ENCODE data around the gene MORC2. TPM values are rescaled to one million over a fixed set of nuclear protein-coding genes. Genes with fewer than 3 reads are reported as not detected.

MORC2 gene
- total and polyA plus RNA-seq, 9 of the 15 experiments (the other 6 are each of a cell fraction or from before 2014, with no cell fraction given): 3.3 to 34.7 (median 16.7) TPM

DNA sequence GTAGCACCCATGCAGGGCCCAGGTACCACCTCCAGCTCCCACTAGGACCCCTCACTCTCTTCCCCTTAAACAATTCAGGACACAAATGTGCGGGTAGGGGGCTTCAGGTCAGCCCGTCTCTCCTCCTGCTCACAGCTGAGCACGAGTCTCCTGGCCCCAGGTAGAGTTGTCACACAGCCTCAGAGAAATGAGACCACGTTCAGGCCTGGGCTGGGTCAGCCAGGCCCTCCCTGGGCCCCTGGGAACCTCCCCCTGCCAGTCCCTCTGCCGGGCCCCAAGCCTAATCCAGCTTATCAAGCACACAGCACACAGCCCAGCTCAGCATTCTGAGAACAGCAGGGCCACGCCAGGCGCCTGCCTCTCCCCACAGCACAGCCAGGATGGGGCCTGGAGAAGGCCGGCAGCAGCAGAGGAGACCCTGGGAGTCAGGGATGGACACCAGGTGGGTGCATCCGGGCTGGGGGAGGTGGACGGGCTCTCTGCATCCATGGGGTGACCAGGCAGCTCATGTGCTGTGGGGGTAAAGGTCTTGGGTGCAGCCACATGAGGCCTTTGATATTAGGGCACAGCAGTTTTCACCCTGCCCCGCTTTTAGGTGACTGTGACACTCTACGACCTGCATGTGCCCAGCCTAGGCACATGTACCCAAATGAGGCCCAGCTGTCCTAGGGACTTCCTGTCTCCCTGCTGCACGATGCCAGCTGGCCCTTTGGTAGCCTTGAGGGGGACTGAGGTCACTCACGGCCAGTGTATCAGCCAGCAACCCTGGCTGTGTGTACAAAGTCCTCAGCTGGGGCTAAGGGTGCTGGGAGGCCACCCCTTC is 87.0 kb downstream of the MORC2 start (continued):
- TF ChIP-seq, protein P1, sequence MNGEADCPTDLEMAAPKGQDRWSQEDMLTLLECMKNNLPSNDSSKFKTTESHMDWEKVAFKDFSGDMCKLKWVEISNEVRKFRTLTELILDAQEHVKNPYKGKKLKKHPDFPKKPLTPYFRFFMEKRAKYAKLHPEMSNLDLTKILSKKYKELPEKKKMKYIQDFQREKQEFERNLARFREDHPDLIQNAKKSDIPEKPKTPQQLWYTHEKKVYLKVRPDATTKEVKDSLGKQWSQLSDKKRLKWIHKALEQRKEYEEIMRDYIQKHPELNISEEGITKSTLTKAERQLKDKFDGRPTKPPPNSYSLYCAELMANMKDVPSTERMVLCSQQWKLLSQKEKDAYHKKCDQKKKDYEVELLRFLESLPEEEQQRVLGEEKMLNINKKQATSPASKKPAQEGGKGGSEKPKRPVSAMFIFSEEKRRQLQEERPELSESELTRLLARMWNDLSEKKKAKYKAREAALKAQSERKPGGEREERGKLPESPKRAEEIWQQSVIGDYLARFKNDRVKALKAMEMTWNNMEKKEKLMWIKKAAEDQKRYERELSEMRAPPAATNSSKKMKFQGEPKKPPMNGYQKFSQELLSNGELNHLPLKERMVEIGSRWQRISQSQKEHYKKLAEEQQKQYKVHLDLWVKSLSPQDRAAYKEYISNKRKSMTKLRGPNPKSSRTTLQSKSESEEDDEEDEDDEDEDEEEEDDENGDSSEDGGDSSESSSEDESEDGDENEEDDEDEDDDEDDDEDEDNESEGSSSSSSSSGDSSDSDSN (IDR thresholded peaks at IDR 0.05; ENCODE audit: borderline replicate concordance in 1 of 2, low read depth in 2 of 2, low read length in 2 of 2): peak; percentile 58 to 79; a peak in 2 of 4 replicates
- TF ChIP-seq YY1 (IDR thresholded peaks at IDR 0.05; ENCODE audit: borderline replicate concordance in 1 of 3, control insufficient read depth in 1 of 3, extremely low read depth in 1 of 3, insufficient read depth in 3 of 3, insufficient read length in 1 of 3, insufficient replicate concordance in 2 of 3, low read depth in 1 of 3, low read length in 2 of 3) (peak in 1 of 3 experiments; percentile 45), CAMTA2 (CRISPR knock-in tag; conservative IDR thresholded peaks at IDR 0.05) (no peak), YBX1 (IDR thresholded peaks at IDR 0.05) (no peak), TAF15 (IDR thresholded peaks at IDR 0.05; ENCODE audit: low read depth, low read length) (no peak), BCL6 (CRISPR knock-in tag; IDR thresholded peaks at IDR 0.05) (no peak), POLR2G (IDR thresholded peaks at IDR 0.05; ENCODE audit: low read depth, low read length) (peak; percentile 96), MAFK (IDR thresholded peaks at IDR 0.05; ENCODE audit: low read length) (peak; percentile 62), ZFP1 (CRISPR knock-in tag; IDR thresholded peaks at IDR 0.05) (no peak), RFX7 (CRISPR knock-in tag; IDR thresholded peaks at IDR 0.05) (no peak), RBM34 (IDR thresholded peaks at IDR 0.05; ENCODE audit: borderline replicate concordance, insufficient read depth, low read length) (no peak), LARP7 (IDR thresholded peaks at IDR 0.05) (no peak), NRF1 (conservative IDR thresholded peaks at IDR 0.05 in 1 of 2, IDR thresholded peaks at IDR 0.05 in 1 of 2) (peak; percentile 17 to 28; a peak in 1 of 4 replicates), HDAC1 (IDR thresholded peaks at IDR 0.05) (0 out of 4 replicates have a peak, but pooled peaks of 1 of the 2 experiments have one; percentile 58), SRSF1 (IDR thresholded peaks at IDR 0.05; ENCODE audit: low read depth, low read length) (no peak)
- TF ChIP-seq, protein P2, sequence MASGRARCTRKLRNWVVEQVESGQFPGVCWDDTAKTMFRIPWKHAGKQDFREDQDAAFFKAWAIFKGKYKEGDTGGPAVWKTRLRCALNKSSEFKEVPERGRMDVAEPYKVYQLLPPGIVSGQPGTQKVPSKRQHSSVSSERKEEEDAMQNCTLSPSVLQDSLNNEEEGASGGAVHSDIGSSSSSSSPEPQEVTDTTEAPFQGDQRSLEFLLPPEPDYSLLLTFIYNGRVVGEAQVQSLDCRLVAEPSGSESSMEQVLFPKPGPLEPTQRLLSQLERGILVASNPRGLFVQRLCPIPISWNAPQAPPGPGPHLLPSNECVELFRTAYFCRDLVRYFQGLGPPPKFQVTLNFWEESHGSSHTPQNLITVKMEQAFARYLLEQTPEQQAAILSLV (tag; IDR thresholded peaks at IDR 0.05): no peak
- TF ChIP-seq, protein P3, sequence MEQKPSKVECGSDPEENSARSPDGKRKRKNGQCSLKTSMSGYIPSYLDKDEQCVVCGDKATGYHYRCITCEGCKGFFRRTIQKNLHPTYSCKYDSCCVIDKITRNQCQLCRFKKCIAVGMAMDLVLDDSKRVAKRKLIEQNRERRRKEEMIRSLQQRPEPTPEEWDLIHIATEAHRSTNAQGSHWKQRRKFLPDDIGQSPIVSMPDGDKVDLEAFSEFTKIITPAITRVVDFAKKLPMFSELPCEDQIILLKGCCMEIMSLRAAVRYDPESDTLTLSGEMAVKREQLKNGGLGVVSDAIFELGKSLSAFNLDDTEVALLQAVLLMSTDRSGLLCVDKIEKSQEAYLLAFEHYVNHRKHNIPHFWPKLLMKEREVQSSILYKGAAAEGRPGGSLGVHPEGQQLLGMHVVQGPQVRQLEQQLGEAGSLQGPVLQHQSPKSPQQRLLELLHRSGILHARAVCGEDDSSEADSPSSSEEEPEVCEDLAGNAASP (IDR thresholded peaks at IDR 0.05): no peak
- TF ChIP-seq, protein P4, sequence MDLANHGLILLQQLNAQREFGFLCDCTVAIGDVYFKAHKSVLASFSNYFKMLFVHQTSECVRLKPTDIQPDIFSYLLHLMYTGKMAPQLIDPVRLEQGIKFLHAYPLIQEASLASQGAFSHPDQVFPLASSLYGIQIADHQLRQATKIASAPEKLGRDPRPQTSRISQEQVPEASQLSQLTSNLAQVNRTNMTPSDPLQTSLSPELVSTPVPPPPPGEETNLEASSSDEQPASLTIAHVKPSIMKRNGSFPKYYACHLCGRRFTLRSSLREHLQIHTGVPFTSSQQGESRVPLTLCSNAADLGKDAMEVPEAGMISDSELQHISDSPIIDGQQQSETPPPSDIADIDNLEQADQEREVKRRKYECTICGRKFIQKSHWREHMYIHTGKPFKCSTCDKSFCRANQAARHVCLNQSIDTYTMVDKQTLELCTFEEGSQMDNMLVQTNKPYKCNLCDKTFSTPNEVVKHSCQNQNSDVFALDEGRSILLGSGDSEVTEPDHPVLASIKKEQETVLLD (IDR thresholded peaks at IDR 0.05): peak; percentile 53; the same call in 1 of the 2 replicates
- TF ChIP-seq, protein P5, sequence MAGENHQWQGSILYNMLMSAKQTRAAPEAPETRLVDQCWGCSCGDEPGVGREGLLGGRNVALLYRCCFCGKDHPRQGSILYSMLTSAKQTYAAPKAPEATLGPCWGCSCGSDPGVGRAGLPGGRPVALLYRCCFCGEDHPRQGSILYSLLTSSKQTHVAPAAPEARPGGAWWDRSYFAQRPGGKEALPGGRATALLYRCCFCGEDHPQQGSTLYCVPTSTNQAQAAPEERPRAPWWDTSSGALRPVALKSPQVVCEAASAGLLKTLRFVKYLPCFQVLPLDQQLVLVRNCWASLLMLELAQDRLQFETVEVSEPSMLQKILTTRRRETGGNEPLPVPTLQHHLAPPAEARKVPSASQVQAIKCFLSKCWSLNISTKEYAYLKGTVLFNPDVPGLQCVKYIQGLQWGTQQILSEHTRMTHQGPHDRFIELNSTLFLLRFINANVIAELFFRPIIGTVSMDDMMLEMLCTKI (IDR thresholded peaks at IDR 0.05; ENCODE audit: partially characterized antibody): no peak

Data from K562 (cell line).